NOMO-1 (cell line): Measurements from ENCODE around the gene MPC1.

Experiments
- DNase-seq, 2 experiments: peaks; one replicate each; lab custom pipeline; 2025; ENCODE audit not compliant: unreplicated experiment in 2 of 2; lab: John Stamatoyannopoulos, UW

Gene MPC1

GRCh38 chr6:166318649-166319600 is 63.8 kb downstream of the MPC1 start:
- DNase-seq: no peak

- DNase-seq: no peak
These were observed 64.5 kb downstream of the MPC1 start for GRCh38 chr6:166318227-166318626.

GRCh38 chr6:166317261-166318212 is 65.2 kb downstream of the MPC1 start:
- DNase-seq: no peak

- no peak for DNase-seq
These were observed 67.3 kb downstream of the MPC1 start for GRCh38 chr6:166315436-166315835.
